ENCODE results near the gene SIL1.
"Not testable (repeated sequence)": the region's sequence is repeated elsewhere in the genome, so short reads cannot be mapped to it uniquely, and the experiment has no call there.

Gene SIL1

DNA sequence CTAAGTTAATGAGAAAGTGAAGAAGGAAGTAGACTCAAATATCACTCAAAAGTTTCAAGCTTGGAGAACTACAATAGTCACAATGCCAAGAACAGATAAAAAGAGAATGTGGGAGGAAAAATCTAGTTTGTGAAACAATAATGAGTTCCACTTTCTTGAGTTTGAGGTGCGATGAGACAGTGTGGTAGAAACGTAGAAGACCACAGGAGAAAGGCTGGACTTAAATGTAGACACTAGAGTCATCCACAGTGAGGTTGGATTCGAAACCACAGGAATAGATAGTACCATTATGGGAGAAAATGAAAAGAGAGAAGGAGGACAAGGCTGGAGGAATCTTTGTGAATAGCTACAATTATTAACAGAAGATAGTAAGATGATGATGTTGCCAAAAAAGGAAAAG, 182.0 kb downstream of the SIL1 start:
- no peak for DNase-seq

DNA sequence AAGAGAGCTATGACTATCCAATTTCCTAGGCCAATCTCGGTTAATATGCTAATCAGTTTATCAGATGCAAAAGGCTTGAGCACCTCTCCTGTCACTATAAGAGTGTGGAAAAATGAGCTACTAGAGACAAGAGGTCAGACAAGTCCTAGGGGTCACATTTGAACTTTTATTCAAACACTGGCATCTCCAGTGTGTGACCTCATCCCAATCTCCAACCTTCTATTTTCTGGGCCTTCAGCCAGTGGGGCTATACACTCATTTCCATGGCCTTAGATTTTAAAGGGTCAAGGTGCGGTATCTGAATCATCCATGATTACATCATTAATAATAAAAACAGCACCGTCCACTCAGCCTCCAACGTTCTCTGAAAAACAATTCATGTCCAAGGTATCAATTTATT, 183.4 kb downstream of the SIL1 start:
- no peak for DNase-seq

- no peak for DNase-seq
Observed at GRCh38 chr5:139012176-139012575, 186.0 kb downstream of the SIL1 start.

- DNase-seq = not testable (repeated sequence)
Observed at GRCh38 chr5:139011156-139011555, 187.0 kb downstream of the SIL1 start.

DNA sequence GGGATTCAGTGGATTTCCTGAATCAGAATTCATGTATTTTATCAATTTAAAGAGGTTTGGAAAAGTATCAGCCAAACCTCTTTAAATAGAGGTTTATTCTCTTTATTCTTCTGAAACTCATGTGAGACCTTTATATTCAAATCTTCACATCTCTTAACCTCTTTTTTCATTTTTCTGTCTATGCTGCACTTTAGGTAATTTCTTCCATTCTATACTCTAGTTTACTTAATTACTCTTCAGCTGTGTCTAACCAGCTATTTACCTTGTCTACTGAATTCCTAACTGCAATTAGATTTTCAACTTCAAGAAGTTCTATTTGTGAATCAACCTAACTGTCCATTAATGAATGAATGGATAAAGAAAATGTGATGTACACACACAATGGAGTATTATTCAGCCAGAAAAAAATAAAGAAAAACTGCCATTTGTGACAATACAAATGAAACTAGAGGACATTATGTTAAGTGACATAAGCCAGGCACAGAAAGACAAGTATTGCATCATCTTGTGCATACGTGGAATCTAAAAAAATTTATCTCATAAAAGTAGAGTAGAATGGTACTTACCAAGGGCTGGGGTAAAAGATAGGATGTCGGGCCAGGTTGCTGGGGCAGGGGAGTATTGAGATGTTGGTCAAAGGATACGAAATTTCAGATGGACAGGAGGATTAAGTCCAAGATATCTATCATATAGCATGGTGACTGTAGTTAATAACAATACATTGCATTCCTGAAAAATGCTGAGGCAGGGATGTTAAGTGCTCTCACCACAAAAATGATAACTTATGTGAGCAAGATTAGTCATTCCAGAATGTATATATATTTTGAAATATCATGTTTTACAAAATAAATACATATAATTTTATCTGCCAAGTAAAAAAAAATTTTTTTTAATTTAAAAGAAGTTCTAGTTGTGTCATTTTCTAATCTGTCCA, 193.5 kb downstream of the SIL1 start:
- DNase-seq = no peak

- DNase-seq = no peak
Observed at GRCh38 chr5:138999674-139000073, 198.5 kb downstream of the SIL1 start.

DNA sequence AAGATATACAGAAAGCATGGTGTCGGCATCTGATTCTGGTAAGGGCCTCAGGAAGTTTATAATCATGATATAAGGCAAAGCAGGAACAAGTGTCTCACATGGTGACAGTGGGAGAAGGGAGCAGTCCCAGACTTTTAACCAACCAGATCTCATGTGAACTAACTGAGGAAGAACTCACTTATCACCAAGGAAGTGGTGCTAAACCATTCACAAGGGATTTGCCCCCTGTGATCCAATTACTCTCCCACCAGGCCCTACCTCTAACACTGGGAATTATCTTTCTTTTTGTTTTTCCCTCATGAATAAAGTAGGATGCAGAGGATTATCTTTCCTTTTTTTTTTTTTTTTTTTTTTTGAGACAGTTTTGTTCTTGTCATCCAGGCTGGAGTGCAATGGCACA, 199.6 kb downstream of the SIL1 start:
- DNase-seq = no peak

DNA sequence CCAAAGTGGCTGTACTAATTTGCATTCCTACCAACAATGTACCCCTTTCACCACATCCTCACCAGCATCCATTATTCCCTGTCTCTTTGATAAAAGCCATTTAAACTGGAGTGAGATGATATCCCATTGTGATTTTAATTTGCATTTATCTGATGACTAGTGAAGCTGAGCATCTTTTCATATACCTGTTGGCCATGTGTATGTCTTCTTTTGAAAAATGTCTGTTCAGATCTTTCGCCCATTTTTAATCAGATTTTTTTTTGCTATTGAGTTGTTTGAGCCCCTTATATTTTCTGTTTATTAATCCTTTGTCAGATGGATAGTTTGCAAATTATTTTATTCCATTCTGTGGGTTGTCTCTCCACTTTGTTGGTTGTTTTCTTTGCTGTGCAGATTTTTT, 202.0 kb downstream of the SIL1 start:
- no peak for DNase-seq

GRCh38 chr5:138990986-138991590, 207.1 kb downstream of the SIL1 start:
- DNase-seq = no peak

GRCh38 chr5:138989720-138990119, 208.4 kb downstream of the SIL1 start:
- no peak for DNase-seq

DNA sequence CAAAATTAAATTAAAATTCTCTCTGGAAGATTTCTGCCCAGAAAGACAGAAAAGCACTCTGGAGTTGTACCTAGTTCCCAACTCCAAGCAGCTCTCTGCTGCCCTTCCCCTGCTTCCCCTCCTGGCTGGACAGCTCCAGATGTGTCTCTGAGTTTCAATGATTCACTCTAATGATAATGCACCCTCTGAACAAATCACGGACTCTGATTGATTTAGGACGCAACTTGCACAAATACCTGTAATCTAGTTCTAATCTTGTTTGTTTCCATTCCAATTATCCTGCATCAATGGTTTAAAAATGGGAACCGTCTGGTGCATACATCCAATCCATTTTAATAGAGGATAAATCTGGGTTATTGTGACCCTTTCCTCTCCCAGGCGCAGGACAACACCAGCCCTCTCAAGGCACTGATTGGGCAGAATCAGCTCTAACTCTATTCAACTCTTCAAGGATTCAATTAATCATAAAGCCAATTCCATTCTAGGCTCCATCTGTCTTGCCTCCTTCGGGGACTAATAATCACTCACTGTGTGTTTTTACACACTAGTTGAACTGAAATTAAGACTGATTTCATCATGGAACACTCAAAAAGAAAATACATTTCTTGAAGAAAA, 211.9 kb downstream of the SIL1 start:
- DNase-seq = no peak

DNA sequence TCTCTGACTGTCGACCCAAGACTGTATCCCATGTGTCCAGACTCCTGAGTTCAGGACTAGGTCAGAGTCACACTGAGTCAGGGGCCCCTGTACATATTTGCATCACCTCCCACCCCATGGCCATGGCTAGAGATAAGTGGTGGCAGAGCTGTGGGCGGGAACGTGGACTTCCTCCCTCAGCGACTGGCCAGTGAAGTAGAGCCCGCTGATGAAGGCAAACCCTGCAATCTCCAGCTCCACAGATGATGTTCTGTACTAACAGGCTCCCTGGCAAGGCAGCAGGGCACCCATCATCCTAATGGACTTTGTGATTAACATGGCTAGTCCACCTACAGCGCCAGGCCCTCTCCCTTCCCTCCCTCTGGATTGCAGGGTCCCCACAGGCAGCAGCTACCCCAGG, 212.5 kb downstream of the SIL1 start:
- DNase-seq = no peak

GRCh38 chr5:138985256-138985655, 212.9 kb downstream of the SIL1 start:
- DNase-seq = no peak

- DNase-seq = no peak
Observed at GRCh38 chr5:138983984-138984383, 214.2 kb downstream of the SIL1 start.

- no peak for DNase-seq
Observed at GRCh38 chr5:138981586-138981985, 216.6 kb downstream of the SIL1 start.

DNA sequence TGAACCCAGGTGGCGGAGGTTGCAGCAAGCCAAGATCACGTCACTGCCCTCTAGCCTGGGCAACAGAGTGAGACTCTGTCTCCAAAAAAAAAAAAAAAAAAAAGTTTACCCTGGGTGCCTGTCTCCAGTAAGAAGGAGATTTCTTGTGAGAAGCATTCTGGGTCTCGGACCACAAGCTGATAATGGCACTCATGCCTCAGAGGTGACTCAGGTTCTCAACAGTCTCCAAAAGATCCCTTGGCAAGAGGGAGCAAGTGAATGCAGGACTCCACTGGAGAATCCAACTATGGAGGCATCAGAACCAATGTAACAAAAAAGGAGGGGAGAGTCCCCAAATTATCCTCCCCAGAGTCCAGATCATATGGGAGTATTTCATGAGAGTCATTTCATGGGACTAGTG, 217.0 kb downstream of the SIL1 start:
- no peak for DNase-seq

DNA sequence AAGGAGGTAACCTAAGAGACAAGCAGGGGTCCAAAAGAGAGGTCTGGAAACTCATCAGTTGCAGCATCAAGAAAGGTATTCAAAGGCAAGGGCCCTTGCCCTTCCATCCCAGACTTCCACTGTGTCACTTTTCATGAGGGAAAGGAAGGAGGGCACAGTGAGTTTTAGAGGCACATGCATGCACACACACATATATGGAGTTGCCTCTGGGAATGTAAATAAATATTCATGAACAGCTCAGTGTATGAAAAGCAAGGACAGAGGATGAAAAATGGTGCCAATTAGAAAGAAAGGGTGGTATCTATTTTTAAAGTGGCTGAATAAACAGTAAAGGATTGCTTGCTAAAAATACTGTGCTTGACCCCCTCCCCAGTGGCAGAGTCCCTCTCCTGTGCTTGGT, 217.7 kb downstream of the SIL1 start:
- no peak for DNase-seq

- DNase-seq = no peak
Observed at GRCh38 chr5:138979684-138980280, 218.4 kb downstream of the SIL1 start.

GRCh38 chr5:138978581-138978980, 219.6 kb downstream of the SIL1 start:
- no peak for DNase-seq

- no peak for DNase-seq
Observed at GRCh38 chr5:138978080-138978479, 220.1 kb downstream of the SIL1 start.

GRCh38 chr5:138975098-138975847, 222.9 kb downstream of the SIL1 start:
- DNase-seq = no peak

- DNase-seq = no peak
Observed at GRCh38 chr5:138974227-138975063, 223.7 kb downstream of the SIL1 start.

All from NCI-H526 treated with DMSO at 0.1 percent for 48 hours (cell line).